Measurements from ENCODE around the gene TLR5.

TLR5 gene

DNA sequence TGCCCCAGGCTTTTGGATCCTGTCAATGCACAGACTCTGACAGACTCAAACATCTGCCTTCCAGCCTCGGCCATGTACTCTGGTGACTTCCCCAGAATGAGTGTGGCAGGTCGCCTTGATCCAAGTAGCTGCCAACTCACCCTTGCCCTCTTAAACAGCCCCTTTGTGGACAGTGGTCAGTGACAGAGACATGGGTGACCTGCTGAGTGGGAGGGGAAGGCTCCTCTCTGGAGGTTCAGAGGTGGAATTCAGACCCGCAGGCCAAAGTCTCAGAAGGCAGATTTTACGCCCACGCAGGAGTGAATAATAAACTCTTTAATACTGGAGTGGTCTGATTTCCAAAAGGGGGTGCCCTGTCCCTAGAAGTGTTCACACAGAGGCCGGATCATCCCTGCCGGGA is 63.5 kb downstream of the TLR5 start:
- H3K4me3 ChIP-seq (ENCODE audit: low read depth, low read length), result no peak overlapping the region

DNA sequence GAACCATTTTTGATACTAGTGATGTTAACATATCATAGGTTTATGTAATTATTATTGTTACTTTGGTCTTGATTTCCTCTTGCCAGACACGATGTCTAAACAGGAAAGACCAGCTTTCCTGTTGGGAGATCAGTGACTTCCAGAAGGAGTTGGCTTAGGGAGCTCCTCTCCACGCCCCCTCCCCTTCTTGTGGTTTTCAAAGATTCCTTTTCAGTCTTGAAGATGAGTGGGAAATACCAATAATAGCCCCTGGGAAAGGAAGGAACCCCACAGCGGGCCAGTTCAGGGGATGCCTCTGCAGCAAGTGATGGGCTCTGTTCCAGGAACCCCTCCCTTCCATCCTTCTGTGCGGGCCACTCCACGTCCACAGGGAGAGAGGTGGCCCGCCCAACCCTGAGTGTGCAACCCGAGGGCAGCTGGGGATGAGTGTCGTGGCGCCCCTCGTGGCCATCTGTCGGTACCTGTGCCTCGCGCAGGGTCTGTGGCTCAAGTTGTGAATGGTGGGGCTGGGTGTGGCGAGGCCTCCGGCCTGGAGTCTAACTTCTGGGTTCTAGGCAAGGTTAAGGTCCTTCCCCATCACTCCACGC is 65.7 kb downstream of the TLR5 start:
- DNase-seq (ENCODE audit: low read depth), result no peak
- H3K4me3 ChIP-seq (ENCODE audit: low read depth, low read length), result no peak overlapping the region

More for the DNA sequence above, 63.5 kb downstream of the TLR5 start:
- no peak for DNase-seq (ENCODE audit: low read depth)

DNA sequence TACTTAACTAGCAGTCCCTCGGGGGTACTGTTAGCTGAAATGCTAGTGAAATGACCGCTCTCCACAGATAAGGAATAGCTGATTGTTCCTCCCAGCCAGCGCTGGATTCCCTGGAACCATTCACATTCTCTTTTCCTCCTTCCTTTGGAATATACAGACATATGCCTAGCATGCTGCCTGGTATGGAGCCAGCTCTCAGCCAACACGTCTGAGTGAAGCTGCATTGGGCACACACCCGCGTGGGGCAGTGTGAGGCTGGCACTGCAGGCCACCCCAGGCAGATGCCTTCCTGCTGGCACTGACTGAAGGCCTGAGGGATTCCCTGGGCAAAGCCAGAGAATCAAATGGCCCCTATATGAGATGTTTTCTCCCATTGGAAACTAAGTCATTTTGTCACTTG is 66.7 kb downstream of the TLR5 start:
- DNase-seq (ENCODE audit: low read depth), result no peak
- H3K4me3 ChIP-seq (ENCODE audit: low read depth, low read length), result no peak overlapping the region

DNA sequence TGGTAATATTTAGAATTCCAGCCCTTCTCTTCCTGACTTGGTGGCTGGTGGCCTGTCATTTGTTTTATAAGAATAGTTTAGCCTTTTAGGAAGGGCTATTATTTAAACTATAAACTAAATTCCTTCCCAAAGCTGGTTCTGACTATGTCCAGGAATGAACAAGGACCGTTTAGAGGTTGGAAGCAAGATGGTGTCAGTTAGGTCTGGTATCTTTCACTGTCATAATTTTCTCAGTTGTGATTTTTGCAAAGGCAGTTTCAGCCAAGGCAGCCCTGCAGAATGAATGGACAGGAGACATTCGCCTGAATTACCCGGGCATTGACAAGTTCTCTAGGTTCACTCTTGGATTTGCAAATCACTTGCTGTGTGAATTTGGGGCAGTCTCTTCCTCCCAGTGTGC is 67.2 kb downstream of the TLR5 start:
- DNase-seq (ENCODE audit: low read depth), result no peak
- no peak overlapping the region for H3K4me3 ChIP-seq (ENCODE audit: low read depth, low read length)

GRCh38 chr1:223074445-223075300 is 68.4 kb downstream of the TLR5 start:
- no peak overlapping the region for H3K4me3 ChIP-seq (ENCODE audit: low read depth, low read length)

GRCh38 chr1:223068900-223069665 is 74.0 kb downstream of the TLR5 start:
- DNase-seq (ENCODE audit: low read depth), result no peak
- H3K4me3 ChIP-seq (ENCODE audit: low read depth, low read length), result no peak overlapping the region

More at GRCh38 chr1:223074445-223075300, 68.4 kb downstream of the TLR5 start:
- DNase-seq (ENCODE audit: low read depth), result no peak

DNA sequence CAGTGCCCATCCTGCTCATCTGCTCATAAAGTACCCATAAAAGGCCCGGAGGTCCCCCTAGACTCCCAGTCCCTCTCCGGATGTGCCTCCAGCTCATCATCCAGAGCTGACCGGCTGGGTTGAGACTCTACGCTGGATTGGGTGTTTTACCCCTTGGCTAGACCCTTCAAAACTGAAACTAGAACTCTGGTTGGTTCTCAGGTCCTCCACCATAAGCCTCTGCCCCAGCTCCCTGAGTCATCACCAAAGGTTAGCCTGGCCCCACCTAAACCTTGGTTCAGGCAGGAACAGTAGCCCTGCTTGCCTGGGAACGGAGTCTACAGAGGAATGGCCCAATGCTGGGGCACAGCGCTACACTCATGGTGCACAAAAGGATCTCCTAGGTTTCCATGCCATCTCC is 75.1 kb downstream of the TLR5 start:
- no peak overlapping the region for H3K4me3 ChIP-seq (ENCODE audit: low read depth, low read length)
- no peak for DNase-seq (ENCODE audit: low read depth)

DNA sequence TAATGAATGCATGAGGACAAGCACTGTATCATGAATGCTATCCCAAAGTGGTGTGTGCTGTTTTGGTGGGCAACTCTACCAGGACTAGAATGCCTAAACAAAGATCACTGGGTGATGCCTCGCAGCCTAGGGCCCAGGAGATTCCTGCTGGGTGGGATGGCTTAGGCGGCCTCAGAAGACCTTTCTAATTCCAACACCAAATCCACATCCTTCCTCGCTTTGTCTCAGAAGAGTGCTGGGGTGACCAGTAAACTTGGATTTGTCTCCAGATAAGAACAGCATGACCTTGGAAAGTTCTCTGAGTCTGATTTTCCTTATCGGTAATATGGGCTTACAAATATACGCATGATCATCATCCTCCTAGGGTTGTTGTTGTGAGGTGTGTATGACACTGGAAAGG is 76.6 kb downstream of the TLR5 start:
- H3K4me3 ChIP-seq (ENCODE audit: low read depth, low read length), result no peak overlapping the region
- no peak for DNase-seq (ENCODE audit: low read depth)

- DNase-seq (ENCODE audit: low read depth), result peak; percentile 4
These were observed 80.9 kb downstream of the TLR5 start for GRCh38 chr1:223062177-223062576.

DNA sequence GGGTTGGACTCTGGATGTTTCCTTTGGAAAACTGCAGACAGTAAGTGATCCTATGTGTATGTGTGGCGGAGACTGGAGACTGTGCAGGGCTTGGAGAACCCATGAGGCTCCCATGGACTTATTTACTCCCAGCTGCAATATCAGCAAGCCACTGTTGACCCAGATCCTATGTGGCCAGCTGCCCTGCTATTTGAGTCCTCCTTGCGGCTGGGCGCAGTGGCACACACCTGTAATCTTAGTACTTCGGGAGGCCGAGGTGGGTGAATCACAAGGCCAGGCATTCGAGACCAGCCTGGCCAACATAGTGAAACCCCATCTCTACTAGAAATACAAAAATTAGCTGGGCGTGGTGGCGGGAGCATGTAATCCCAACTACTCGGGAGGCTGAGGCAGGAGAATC is 83.5 kb downstream of the TLR5 start:
- H3K4me3 ChIP-seq (ENCODE audit: low read depth, low read length), result no peak overlapping the region

More at GRCh38 chr1:223062177-223062576, 80.9 kb downstream of the TLR5 start:
- H3K4me3 ChIP-seq (ENCODE audit: low read depth, low read length), result no peak overlapping the region

More for the DNA sequence above, 83.5 kb downstream of the TLR5 start:
- no peak for DNase-seq (ENCODE audit: low read depth)

Measured in skeletal muscle cell (primary cell).